ENCODE measurements around the gene SCGB3A1. TPM values are rescaled to one million over a fixed set of nuclear protein-coding genes. Genes with fewer than 3 reads are reported as not detected.

The SCGB3A1 gene
- total and polyA plus RNA-seq, 2 experiments from 2014 or later = not detected

DNA sequence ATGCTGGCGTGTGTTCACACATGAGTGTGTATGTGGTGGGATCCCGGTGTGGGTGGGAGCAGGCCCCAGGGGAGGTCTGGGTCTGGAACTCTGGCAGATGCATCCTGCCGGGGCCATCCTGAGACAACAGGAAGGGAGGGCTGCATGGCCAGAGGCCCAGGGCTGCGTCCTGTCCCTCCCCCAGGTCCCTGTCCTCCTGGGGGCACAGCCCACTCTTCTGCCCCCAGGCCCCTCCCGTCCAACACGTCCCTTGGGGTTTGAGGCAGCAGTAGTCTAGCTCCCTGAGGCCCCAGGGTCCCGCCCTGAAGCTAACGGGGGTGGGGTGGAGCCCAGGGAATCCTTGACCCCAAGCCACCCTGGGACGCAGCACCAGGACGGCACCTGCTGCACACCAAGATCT is 41.5 kb upstream of the SCGB3A1 start:
- TF ChIP-seq EZH2phosphoT487 (IDR thresholded peaks at IDR 0.05; ENCODE audit: insufficient read depth, low read depth) (no peak), EZH2 (IDR thresholded peaks at IDR 0.05; ENCODE audit: insufficient read depth, poor library complexity, severe bottlenecking) (no peak)
- H3K4me3 ChIP-seq = no peak overlapping the region
- no peak overlapping the region for H3K4me2 ChIP-seq (ENCODE audit: unreplicated experiment)
- H3F3A ChIP-seq (ENCODE audit: insufficient read depth) = no peaks in the 10 kb centered on the region
- H3K27me3 ChIP-seq (replicated peaks; ENCODE audit: insufficient read depth) = no peaks in the 10 kb centered on the region; the same call in 1 of the 2 replicates
- no peak overlapping the region for H3K27ac ChIP-seq
- no peaks in the 10 kb centered on the region for H3K9me3 ChIP-seq (ENCODE audit: low read depth)
- in situ Hi-C loops (cut with MboI) = no loop called here
- DNase-seq = no peak
- H3K9ac ChIP-seq = no peak overlapping the region
- no peaks in the 10 kb centered on the region for H3K4me1 ChIP-seq (ENCODE audit: insufficient read depth)
- H3K36me3 ChIP-seq (ENCODE audit: low read depth) = no peaks in the 10 kb centered on the region
- no peaks in the 10 kb centered on the region for H3K9me2 ChIP-seq (ENCODE audit: insufficient read depth)
- H2AFZ ChIP-seq = no peak overlapping the region
- WGBS, 2 experiments (ENCODE audit: low coverage in 1 of 2, low lambda C conversion rate in 2 of 2, missing lambda C conversion rate in 2 of 2) = 48 to 49% methylated on average over 7 to 9 of the region's 10 CpGs
- no peaks in the 10 kb centered on the region for H4K20me1 ChIP-seq (ENCODE audit: insufficient read depth)
- no peaks in the 10 kb centered on the region for H3K79me2 ChIP-seq (ENCODE audit: insufficient read depth)

DNA sequence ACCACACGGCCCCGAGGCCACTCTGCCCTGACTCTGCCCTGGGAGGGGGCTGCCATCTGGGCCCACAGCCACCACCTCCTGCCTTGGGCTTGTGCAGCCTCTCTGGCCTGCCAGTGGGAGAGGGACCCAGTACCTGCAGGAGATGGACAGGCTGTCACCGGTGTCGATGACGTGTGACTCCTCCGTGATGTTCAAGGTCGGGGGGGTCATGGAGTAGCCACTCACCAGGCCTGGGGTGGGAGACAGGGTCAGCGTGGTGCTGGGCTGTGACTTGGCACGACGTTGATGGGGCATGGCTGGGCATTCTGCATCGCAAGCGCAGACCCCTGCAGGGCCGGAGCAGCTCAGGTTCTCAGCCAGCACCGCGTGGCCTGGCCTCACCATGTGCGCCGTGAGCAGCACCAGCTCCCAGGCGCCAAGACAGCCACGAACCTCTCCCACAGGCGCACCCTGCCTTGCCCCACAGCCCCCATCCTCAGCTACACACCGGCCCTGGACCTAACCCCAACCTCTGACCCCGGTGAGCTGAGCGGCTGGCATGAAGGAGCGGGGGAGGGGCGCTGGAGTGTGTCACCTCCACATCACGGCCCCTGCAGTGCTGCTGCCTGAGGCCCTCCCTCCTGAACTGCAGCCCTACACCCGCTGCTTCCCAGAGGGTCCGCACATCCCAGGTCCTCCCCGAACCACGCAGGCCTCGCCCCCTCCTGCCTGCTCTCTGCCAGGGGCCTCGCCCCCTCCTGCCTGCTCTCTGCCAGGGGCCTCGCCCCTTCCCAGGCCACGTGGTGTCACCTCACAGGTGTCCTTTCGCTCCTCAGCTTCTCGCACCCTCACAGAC is 40.5 kb upstream of the SCGB3A1 start:
- 48 to 54% methylated on average over 31 to 34 of the region's 36 CpGs for WGBS, 2 experiments (ENCODE audit: low coverage in 1 of 2, low lambda C conversion rate in 2 of 2, missing lambda C conversion rate in 2 of 2)
- no peaks in the 10 kb centered on the region for H3K4me1 ChIP-seq (ENCODE audit: insufficient read depth)
- no peak for DNase-seq
- H3F3A ChIP-seq (ENCODE audit: insufficient read depth) = no peaks in the 10 kb centered on the region
- no peaks in the 10 kb centered on the region for H3K79me2 ChIP-seq (ENCODE audit: insufficient read depth)
- H3K27me3 ChIP-seq (replicated peaks; ENCODE audit: insufficient read depth) = no peaks in the 10 kb centered on the region; the same call in 1 of the 2 replicates
- H3K4me3 ChIP-seq = no peak overlapping the region
- no peak overlapping the region for H2AFZ ChIP-seq
- H3K4me2 ChIP-seq (ENCODE audit: unreplicated experiment) = no peak overlapping the region
- no peak for TF ChIP-seq EZH2phosphoT487 (IDR thresholded peaks at IDR 0.05; ENCODE audit: insufficient read depth, low read depth)
- TF ChIP-seq EZH2 (IDR thresholded peaks at IDR 0.05; ENCODE audit: insufficient read depth, poor library complexity, severe bottlenecking) = no peak
- no peaks in the 10 kb centered on the region for H3K9me2 ChIP-seq (ENCODE audit: insufficient read depth)
- H3K9ac ChIP-seq = no peak overlapping the region
- no peaks in the 10 kb centered on the region for H3K36me3 ChIP-seq (ENCODE audit: low read depth)
- H4K20me1 ChIP-seq (ENCODE audit: insufficient read depth) = no peaks in the 10 kb centered on the region
- H3K27ac ChIP-seq = no peak overlapping the region
- in situ Hi-C loops (cut with MboI) = no loop called here
- H3K9me3 ChIP-seq (ENCODE audit: low read depth) = no peaks in the 10 kb centered on the region

GRCh38 chr5:180630426-180630825 is 39.1 kb upstream of the SCGB3A1 start:
- WGBS, 2 experiments (ENCODE audit: low coverage in 1 of 2, low lambda C conversion rate in 2 of 2, missing lambda C conversion rate in 2 of 2) = 61 to 79% methylated on average over 11 to 21 of the region's 22 CpGs
- Histone ChIP-seq H3K9me3 (ENCODE audit: low read depth) (no peaks in the 10 kb centered on the region), H3K27me3 (replicated peaks; ENCODE audit: insufficient read depth) (no peaks in the 10 kb centered on the region; the same call in 1 of the 2 replicates), H3K4me3 (no peak overlapping the region), H3K4me2 (ENCODE audit: unreplicated experiment) (no peak overlapping the region), H3K9me2 (ENCODE audit: insufficient read depth) (no peaks in the 10 kb centered on the region), H3K79me2 (ENCODE audit: insufficient read depth) (no peaks in the 10 kb centered on the region), H2AFZ (no peak overlapping the region), H3F3A (ENCODE audit: insufficient read depth) (no peaks in the 10 kb centered on the region), H3K36me3 (ENCODE audit: low read depth) (no peaks in the 10 kb centered on the region), H3K9ac (no peak overlapping the region), H4K20me1 (ENCODE audit: insufficient read depth) (no peaks in the 10 kb centered on the region), H3K4me1 (ENCODE audit: insufficient read depth) (no peaks in the 10 kb centered on the region), H3K27ac (no peak overlapping the region)
- no peak for DNase-seq
- TF ChIP-seq EZH2 (IDR thresholded peaks at IDR 0.05; ENCODE audit: insufficient read depth, poor library complexity, severe bottlenecking) (no peak), EZH2phosphoT487 (IDR thresholded peaks at IDR 0.05; ENCODE audit: insufficient read depth, low read depth) (no peak)
- in situ Hi-C loops (cut with MboI) = no loop called here

- TF ChIP-seq EZH2phosphoT487 (IDR thresholded peaks at IDR 0.05; ENCODE audit: insufficient read depth, low read depth) (no peak), EZH2 (IDR thresholded peaks at IDR 0.05; ENCODE audit: insufficient read depth, poor library complexity, severe bottlenecking) (no peak)
- no peak for DNase-seq
- H3K9me3 ChIP-seq (ENCODE audit: low read depth) = no peaks in the 10 kb centered on the region
- 77% methylated on average over 25 of the region's 25 CpGs for WGBS, 2 experiments (ENCODE audit: low coverage in 1 of 2, low lambda C conversion rate in 2 of 2, missing lambda C conversion rate in 2 of 2)
- H3K9me2 ChIP-seq (ENCODE audit: insufficient read depth) = no peaks in the 10 kb centered on the region
- no peaks in the 10 kb centered on the region for H3K36me3 ChIP-seq (ENCODE audit: low read depth)
- no peak overlapping the region for H3K4me2 ChIP-seq (ENCODE audit: unreplicated experiment)
- H3K27ac ChIP-seq = no peak overlapping the region
- H3K79me2 ChIP-seq (ENCODE audit: insufficient read depth) = no peaks in the 10 kb centered on the region
- no peak overlapping the region for H2AFZ ChIP-seq
- no peaks in the 10 kb centered on the region for H3K4me1 ChIP-seq (ENCODE audit: insufficient read depth)
- H3K4me3 ChIP-seq = no peak overlapping the region
- no peaks in the 10 kb centered on the region; the same call in 1 of the 2 replicates for H3K27me3 ChIP-seq (replicated peaks; ENCODE audit: insufficient read depth)
- no peak overlapping the region for H3K9ac ChIP-seq
- H4K20me1 ChIP-seq (ENCODE audit: insufficient read depth) = no peaks in the 10 kb centered on the region
- in situ Hi-C loops (cut with MboI) = no loop called here
- no peaks in the 10 kb centered on the region for H3F3A ChIP-seq (ENCODE audit: insufficient read depth)
Observed at GRCh38 chr5:180629831-180630382, 38.6 kb upstream of the SCGB3A1 start.

Data from GM23248 (cell line).